Stomach smooth muscle (tissue), 2 donors: ENCODE results near the gene ZNF732.

ENCODE experiments used
- H3K27ac ChIP-seq: one replicate; pipeline ENCODE4 v1.7.0; 2013; ENCODE audit warnings: mild to moderate bottlenecking, low read length, inconsistent platforms
- H3K27me3 ChIP-seq, 2 donors: one replicate each; pipeline ENCODE4 v1.7.0; 2013; ENCODE audit warnings: low read length in 2 of 2; ENCODE audit not compliant: insufficient read depth in 2 of 2, control insufficient read depth in 1 of 2
- H3K36me3 ChIP-seq, 2 donors: one replicate each; pipeline ENCODE4 v1.7.0; 2013; ENCODE audit warnings: low read length in 2 of 2; ENCODE audit not compliant: control insufficient read depth in 2 of 2, insufficient read depth in 2 of 2
- H3K4me1 ChIP-seq: one replicate; pipeline ENCODE4 v1.7.0; 2013; ENCODE audit warnings: low read length; ENCODE audit not compliant: control insufficient read depth, insufficient read depth
- H3K4me3 ChIP-seq, 2 donors: one replicate each; pipeline ENCODE4 v1.7.0; 2013; ENCODE audit warnings: low read length in 2 of 2
- H3K9ac ChIP-seq, 2 donors: one replicate each; pipeline ENCODE4 v1.7.0; 2013; ENCODE audit warnings: low read length in 2 of 2, mild to moderate bottlenecking in 1 of 2
- H3K9me3 ChIP-seq, 2 donors: one replicate each; pipeline ENCODE4 v1.7.0; 2013; ENCODE audit warnings: low read length in 2 of 2; ENCODE audit not compliant: control insufficient read depth in 2 of 2
- donor health status: healthy.
- donor health status: Pancreatic carcinoma.

The ZNF732 gene

GRCh38 chr4:304969-305680 lies at the start of gene ZNF732:
Gene ZNF732 (minus strand): TSS chr4:305474. CDS start chr4:305310, 164 bp downstream.
- Histone ChIP-seq H3K9me3 (no peaks in the 10 kb centered on the region), H3K27ac (no peak within 1 kb of the TSS), H3K9ac (peak within 1 kb of the TSS in 1 of 2 donors; percentile 37), H3K27me3 (peaks cover 7 to 8% of the 10 kb centered on the region in 2 donors), H3K36me3 (no peaks in the 10 kb centered on the region), H3K4me1 (peaks cover 9% of the 10 kb centered on the region), H3K4me3 (peak within 1 kb of the TSS; percentile 70 to 73)

- peaks cover 0 to 3% of the 10 kb centered on the region in 2 donors for H3K36me3 ChIP-seq
- H3K4me1 ChIP-seq, result peaks cover 17% of the 10 kb centered on the region
- H3K4me3 ChIP-seq, result no peak overlapping the region
- H3K27ac ChIP-seq, result no peak overlapping the region
- no peak overlapping the region for H3K9ac ChIP-seq
- no peaks in the 10 kb centered on the region for H3K9me3 ChIP-seq
- no peaks in the 10 kb centered on the region for H3K27me3 ChIP-seq
Observed at GRCh38 chr4:340011-340410, 34.7 kb upstream of the ZNF732 start.

- H3K27ac ChIP-seq, result peak overlapping the region; percentile 90
- H3K4me1 ChIP-seq, result peaks cover 17% of the 10 kb centered on the region
- no peaks in the 10 kb centered on the region for H3K27me3 ChIP-seq
- H3K4me3 ChIP-seq, result peak overlapping the region; percentile 61 to 96
- no peaks in the 10 kb centered on the region for H3K36me3 ChIP-seq
- H3K9me3 ChIP-seq, result no peaks in the 10 kb centered on the region
- H3K9ac ChIP-seq, result peak overlapping the region; percentile 72 to 90
Observed at GRCh38 chr4:338759-339097, 33.5 kb upstream of the ZNF732 start.

- H3K36me3 ChIP-seq, result no peaks in the 10 kb centered on the region
- peak overlapping the region; percentile 61 to 96 for H3K4me3 ChIP-seq
- no peaks in the 10 kb centered on the region for H3K27me3 ChIP-seq
- H3K9ac ChIP-seq, result peak overlapping the region; percentile 72 to 90
- H3K27ac ChIP-seq, result peak overlapping the region; percentile 90
- peaks cover 17% of the 10 kb centered on the region for H3K4me1 ChIP-seq
- no peaks in the 10 kb centered on the region for H3K9me3 ChIP-seq
Observed at GRCh38 chr4:337932-338758, 32.9 kb upstream of the ZNF732 start.

- no peaks in the 10 kb centered on the region for H3K36me3 ChIP-seq
- H3K27ac ChIP-seq, result peak within 1 kb of the TSS; percentile 90
- H3K9ac ChIP-seq, result peak within 1 kb of the TSS; percentile 72 to 90
- H3K9me3 ChIP-seq, result no peaks in the 10 kb centered on the region
- H3K4me3 ChIP-seq, result peak within 1 kb of the TSS; percentile 61 to 96
- H3K4me1 ChIP-seq, result peaks cover 17% of the 10 kb centered on the region
- H3K27me3 ChIP-seq, result no peaks in the 10 kb centered on the region
Observed at GRCh38 chr4:337143-337931, 32.1 kb upstream of the ZNF732 start, which contains the start of gene ZNF141. Gene ZNF141 (plus strand): TSS chr4:337814. CDS start chr4:337984, 170 bp downstream.

- peak overlapping the region; percentile 72 to 90 for H3K9ac ChIP-seq
Observed at GRCh38 chr4:336893-337142, 31.5 kb upstream of the ZNF732 start.

GRCh38 chr4:336099-336892 lies 31.0 kb upstream of the ZNF732 start:
- no peaks in the 10 kb centered on the region for H3K36me3 ChIP-seq
- peak overlapping the region; percentile 72 to 90 for H3K9ac ChIP-seq
- no peaks in the 10 kb centered on the region for H3K9me3 ChIP-seq
- no peaks in the 10 kb centered on the region for H3K27me3 ChIP-seq
- H3K4me1 ChIP-seq, result peaks cover 17% of the 10 kb centered on the region
- peak overlapping the region; percentile 90 for H3K27ac ChIP-seq
- H3K4me3 ChIP-seq, result peak overlapping the region; percentile 61 to 96

More at GRCh38 chr4:336893-337142, 31.5 kb upstream of the ZNF732 start:
- H3K4me1 ChIP-seq, result peaks cover 17% of the 10 kb centered on the region
- H3K4me3 ChIP-seq, result peak overlapping the region; percentile 61 to 96
- no peaks in the 10 kb centered on the region for H3K27me3 ChIP-seq
- no peaks in the 10 kb centered on the region for H3K9me3 ChIP-seq
- peak overlapping the region; percentile 90 for H3K27ac ChIP-seq
- no peaks in the 10 kb centered on the region for H3K36me3 ChIP-seq

- H3K9ac ChIP-seq, result no peak overlapping the region
- H3K27ac ChIP-seq, result peak overlapping the region; percentile 53
- no peaks in the 10 kb centered on the region for H3K9me3 ChIP-seq
- no peaks in the 10 kb centered on the region for H3K27me3 ChIP-seq
- peak overlapping the region in 1 of 2 donors; percentile 61 for H3K4me3 ChIP-seq
- no peaks in the 10 kb centered on the region for H3K36me3 ChIP-seq
- peaks cover 17% of the 10 kb centered on the region for H3K4me1 ChIP-seq
Observed at GRCh38 chr4:335515-335914, 30.2 kb upstream of the ZNF732 start.

- H3K9me3 ChIP-seq, result no peaks in the 10 kb centered on the region
- H3K27me3 ChIP-seq, result no peaks in the 10 kb centered on the region
- no peak overlapping the region for H3K4me3 ChIP-seq
- no peaks in the 10 kb centered on the region for H3K4me1 ChIP-seq
- no peak overlapping the region for H3K9ac ChIP-seq
- no peak overlapping the region for H3K27ac ChIP-seq
- no peaks in the 10 kb centered on the region for H3K36me3 ChIP-seq
Observed at GRCh38 chr4:328729-329128, 23.5 kb upstream of the ZNF732 start.

- Histone ChIP-seq H3K4me1 (no peaks in the 10 kb centered on the region), H3K27ac (no peak overlapping the region), H3K27me3 (peaks cover 0 to 2% of the 10 kb centered on the region in 2 donors), H3K4me3 (no peak overlapping the region), H3K9ac (no peak overlapping the region), H3K9me3 (no peaks in the 10 kb centered on the region), H3K36me3 (no peaks in the 10 kb centered on the region)
Observed at GRCh38 chr4:314296-314903, 9.1 kb upstream of the ZNF732 start.
